GM12872 (cell line): ENCODE data around the gene TAF1.

Experiments used
- CTCF ChIP-seq: IDR thresholded peaks from 3 replicates; pipeline ENCODE4 v1.5.1; 2011; ENCODE audit warnings: low read depth, mild to moderate bottlenecking, low read length, moderate library complexity; ENCODE audit not compliant: insufficient read depth

Gene TAF1

GRCh38 chrX:71365875-71366673, at the start of gene TAF1:
Gene TAF1, plus strand, starts transcription at chrX:71366357. Its CDS starts 18 bp downstream, at chrX:71366375.
- TF ChIP-seq CTCF: no peak

- no peak for TF ChIP-seq CTCF
These were observed 46.0 kb upstream of the TAF1 start for GRCh38 chrX:71320126-71320525.

GRCh38 chrX:71321731-71322130, 44.4 kb upstream of the TAF1 start:
- no peak for TF ChIP-seq CTCF

GRCh38 chrX:71326394-71326793, 39.8 kb upstream of the TAF1 start:
- TF ChIP-seq CTCF: no peak

GRCh38 chrX:71364221-71364620, 1.9 kb upstream of the TAF1 start:
- TF ChIP-seq CTCF: no peak

GRCh38 chrX:71365356-71365874, 742 bp upstream of the TAF1 start:
- no peak for TF ChIP-seq CTCF

GRCh38 chrX:71366674-71367256, 608 bp downstream of the TAF1 start:
- no peak for TF ChIP-seq CTCF
